Stomach (tissue), 4 donors: ENCODE results near the gene SLC2A8.

Experiments used
- CTCF ChIP-seq, 7 experiments: fragments of 450-650 bp in 4 of 7; fragments of 200-600 bp in 3 of 7; sonication (generic) in 3 of 7; IDR thresholded peaks; one replicate each; pipeline ENCODE4 v1.5.1; 2016 to 2019; ENCODE audit warnings: antibody characterized with exemption in 7 of 7, control low read depth in 2 of 7, mild to moderate bottlenecking in 1 of 7
- EP300 ChIP-seq: sonication (generic); formaldehyde crosslinking; IDR thresholded peaks from one replicate; pipeline ENCODE4 v1.6.1; 2017; ENCODE audit warnings: antibody characterized with exemption
- POLR2A ChIP-seq, 4 donors: fragments of 450-650 bp; IDR thresholded peaks; one replicate each; pipeline ENCODE4 v1.6.1; 2016; ENCODE audit warnings: antibody characterized with exemption in 4 of 4, control low read depth in 2 of 4, mild to moderate bottlenecking in 1 of 4, moderate library complexity in 1 of 4
- POLR2AphosphoS5 ChIP-seq, 3 donors: sonication (generic); formaldehyde crosslinking; IDR thresholded peaks; one replicate each; pipeline ENCODE4 v1.6.1; 2016; ENCODE audit warnings: antibody characterized with exemption in 3 of 3

GRCh38 chr9:127411122-127411521 lies 14.2 kb downstream of the SLC2A8 start:
- no peak for TF ChIP-seq CTCF (IDR thresholded peaks at IDR 0.05)
- no peak for TF ChIP-seq EP300
- no peak for TF ChIP-seq POLR2A (IDR thresholded peaks at IDR 0.05)
- no peak for TF ChIP-seq POLR2AphosphoS5 (IDR thresholded peaks at IDR 0.05)
